ENCODE results near the gene CACNA1E. TPM values are rescaled to one million over a fixed set of nuclear protein-coding genes. Genes with fewer than 3 reads are reported as not detected.

The CACNA1E gene
- total RNA-seq, 1 donor from 2014 or later: 0.04 TPM

DNA sequence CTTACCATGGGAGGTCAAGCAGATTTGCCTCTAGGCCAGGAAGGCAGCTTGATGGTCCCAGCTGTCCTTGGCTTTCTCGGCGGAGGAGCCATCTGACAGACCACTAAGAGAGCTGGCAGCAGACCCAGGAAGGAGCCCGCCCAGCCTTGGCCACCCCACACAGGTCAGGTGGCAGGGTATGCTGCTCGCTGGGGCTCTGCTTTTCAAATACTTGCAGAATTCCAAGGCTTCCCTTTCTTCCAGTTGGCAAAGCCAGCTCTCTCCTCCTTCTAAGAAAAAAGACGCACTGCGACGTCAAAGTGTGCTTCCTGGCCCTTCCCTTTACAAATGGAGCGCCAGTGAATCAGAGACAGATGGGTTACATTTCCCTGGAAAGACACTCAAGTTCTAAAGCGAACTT, 229.4 kb downstream of the CACNA1E start:
- ATAC-seq: no peak

GRCh38 chr1:181714428-181714827, 231.1 kb downstream of the CACNA1E start:
- ATAC-seq: no peak

DNA sequence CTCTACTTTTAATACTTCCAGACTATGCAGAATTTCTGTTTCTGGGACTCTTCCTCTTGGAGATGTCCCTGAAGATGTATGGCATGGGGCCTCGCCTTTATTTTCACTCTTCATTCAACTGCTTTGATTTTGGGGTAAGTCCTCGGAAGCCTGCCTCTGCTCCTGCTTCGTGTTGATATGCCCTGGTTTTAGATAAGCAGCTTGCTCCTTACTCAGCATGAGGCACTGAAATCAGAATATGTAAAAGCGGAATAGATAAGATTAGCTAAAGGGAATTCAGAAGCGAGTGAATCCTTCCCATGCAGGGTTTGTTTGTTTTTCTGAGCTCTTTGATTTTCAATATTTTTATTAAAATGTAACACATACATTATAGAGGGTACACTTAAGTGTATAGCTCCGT, 234.7 kb downstream of the CACNA1E start:
- no peak for ATAC-seq

- ATAC-seq: no peak
These were observed 243.1 kb downstream of the CACNA1E start for GRCh38 chr1:181726320-181727012.

DNA sequence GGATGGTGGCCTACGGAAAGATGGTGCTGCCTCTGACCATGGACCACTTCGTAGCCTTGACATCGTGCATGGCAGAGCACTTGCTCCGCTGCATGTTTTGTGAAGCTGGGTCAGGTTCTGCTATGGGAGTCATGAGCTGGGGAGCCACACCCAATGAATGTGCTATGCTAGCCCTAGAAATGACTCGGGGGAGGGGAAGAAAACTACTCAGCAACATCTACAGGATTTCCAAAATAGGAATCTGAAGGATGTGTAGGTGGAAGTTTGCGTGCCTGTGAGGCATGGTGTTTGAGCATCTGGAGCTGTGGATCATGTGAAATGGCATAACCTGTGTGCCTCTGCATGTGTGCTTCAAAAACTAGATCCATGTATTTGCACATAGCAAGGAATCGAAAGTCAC, 247.3 kb downstream of the CACNA1E start:
- ATAC-seq: no peak

DNA sequence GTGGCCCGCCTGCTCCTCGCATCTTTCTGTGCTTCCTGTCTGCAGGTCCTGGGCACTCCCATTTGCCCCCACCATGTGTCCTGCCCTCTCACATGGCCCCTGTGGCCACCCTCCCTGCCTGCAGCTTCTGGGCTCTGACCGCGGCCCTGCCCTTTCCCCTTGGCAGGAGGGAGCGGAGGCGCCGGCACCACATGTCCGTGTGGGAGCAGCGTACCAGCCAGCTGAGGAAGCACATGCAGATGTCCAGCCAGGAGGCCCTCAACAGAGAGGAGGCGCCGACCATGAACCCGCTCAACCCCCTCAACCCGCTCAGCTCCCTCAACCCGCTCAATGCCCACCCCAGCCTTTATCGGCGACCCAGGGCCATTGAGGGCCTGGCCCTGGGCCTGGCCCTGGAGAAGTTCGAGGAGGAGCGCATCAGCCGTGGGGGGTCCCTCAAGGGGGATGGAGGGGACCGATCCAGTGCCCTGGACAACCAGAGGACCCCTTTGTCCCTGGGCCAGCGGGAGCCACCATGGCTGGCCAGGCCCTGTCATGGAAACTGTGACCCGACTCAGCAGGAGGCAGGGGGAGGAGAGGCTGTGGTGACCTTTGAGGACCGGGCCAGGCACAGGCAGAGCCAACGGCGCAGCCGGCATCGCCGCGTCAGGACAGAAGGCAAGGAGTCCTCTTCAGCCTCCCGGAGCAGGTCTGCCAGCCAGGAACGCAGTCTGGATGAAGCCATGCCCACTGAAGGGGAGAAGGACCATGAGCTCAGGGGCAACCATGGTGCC, 249.1 kb downstream of the CACNA1E start:
- ATAC-seq: no peak

DNA sequence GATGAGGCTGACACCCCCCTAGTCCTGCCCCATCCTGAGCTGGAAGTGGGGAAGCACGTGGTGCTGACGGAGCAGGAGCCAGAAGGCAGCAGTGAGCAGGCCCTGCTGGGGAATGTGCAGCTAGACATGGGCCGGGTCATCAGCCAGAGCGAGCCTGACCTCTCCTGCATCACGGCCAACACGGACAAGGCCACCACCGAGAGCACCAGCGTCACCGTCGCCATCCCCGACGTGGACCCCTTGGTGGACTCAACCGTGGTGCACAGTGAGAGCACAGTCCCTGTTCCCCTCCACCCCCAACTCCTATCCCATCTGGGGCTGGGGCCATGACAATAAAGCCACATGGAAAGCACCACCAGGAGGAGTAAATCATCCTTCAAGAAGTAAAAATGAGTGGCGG, 250.2 kb downstream of the CACNA1E start:
- ATAC-seq: no peak

DNA sequence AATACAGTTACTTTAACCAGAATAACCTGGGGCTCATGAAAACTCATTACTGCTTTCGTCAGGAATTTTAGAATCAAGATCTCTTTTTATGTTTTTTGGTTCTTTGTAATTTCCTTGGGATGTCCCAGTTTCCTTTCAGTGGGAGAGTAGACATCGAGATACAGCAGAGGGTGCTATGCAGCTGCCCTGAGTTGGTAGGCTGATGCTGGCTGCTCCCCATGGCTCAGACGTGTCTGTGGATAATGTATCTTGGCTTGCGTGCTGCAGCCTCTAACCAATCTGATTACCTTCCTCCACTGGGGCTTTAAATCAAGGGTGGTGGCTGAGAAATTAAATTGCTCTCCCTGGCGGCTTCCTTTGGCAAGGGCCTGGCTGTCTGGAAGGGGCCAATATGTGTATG, 253.7 kb downstream of the CACNA1E start:
- ATAC-seq: peak; percentile 70

DNA sequence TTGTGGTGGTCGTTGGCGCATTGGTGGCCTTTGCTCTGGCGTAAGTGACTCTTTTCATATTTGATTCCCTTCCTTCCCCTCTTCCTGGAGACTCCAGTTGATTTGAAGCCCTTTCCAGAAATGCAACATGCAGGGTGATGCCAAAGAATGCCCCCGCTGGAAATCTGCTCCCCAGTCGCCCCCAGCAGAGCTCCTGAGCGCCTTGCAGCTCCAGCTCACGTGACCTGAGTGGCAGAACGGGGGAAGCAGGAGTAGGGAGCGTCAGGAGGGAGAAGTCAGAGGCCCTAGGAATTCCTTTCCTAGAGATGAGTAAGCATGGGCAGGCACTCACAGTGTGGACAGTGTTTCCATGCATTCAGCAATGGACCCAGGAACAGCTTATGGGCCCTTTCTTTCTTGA, 255.9 kb downstream of the CACNA1E start:
- no peak for ATAC-seq

- ATAC-seq: no peak
These were observed 259.1 kb downstream of the CACNA1E start for GRCh38 chr1:181742426-181742825.

- peak; percentile 61 for ATAC-seq
These were observed 260.6 kb downstream of the CACNA1E start for GRCh38 chr1:181743878-181744312.

- peak; percentile 55 for ATAC-seq
These were observed 262.9 kb downstream of the CACNA1E start for GRCh38 chr1:181746224-181746623.

GRCh38 chr1:181748013-181748412, 264.7 kb downstream of the CACNA1E start:
- no peak for ATAC-seq

DNA sequence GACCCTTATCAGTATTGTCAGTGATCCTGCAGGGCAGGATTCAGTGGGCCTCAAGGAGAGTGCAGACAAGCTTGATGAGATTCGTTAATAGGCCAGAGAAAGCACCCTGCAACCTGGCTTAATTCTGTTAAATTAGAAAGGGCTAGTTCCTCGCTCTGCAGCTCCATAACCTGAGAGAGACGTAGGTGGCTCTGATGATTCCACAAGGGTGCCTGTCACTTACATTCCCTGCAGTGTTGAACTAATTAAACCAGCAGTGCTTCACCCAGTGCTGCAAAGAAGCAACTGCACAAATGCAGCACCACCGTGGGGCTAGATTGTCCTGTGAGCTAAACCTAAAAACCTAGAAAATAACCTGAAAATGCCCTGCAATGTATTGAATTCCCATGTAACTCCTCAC, 270.8 kb downstream of the CACNA1E start:
- no peak for ATAC-seq

- no peak for ATAC-seq
These were observed 276.2 kb downstream of the CACNA1E start for GRCh38 chr1:181759481-181759880.

- no peak for ATAC-seq
These were observed 280.4 kb downstream of the CACNA1E start for GRCh38 chr1:181763736-181764135.

GRCh38 chr1:181765451-181766026, 282.2 kb downstream of the CACNA1E start:
- no peak for ATAC-seq

GRCh38 chr1:181767001-181767708, 283.8 kb downstream of the CACNA1E start:
- ATAC-seq: no peak

DNA sequence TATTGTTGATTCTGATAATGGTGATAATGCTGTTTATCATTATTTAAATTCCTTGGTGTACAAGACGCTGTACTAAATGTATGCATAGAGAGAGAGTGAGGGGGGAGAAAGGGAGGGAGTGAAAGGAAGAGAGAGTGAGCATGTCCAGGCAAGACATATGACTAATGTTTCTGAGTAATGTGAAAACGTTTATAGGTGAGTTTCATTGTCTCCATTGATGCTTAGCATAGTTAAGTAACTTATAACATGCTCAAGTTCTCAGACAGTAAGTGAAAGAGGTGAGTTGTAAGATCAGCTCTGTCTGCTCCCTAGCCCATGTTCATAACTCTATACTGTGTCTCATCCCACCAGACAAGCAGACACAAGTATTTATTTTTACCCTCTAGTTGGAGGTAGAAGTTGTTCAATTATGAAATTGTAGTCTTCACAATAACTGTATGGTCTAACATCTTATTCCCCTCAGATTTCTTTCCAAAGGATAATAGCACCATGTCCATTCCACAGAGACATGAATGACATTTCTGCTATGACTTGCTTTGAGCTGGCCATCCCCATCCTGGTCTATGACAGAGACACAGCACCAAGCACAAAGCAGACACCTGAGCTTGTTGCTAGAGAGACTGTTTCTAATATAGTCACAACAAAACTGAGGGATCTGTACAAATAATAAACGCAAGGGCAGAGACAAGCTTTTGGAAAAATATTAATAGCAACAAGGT, 285.1 kb downstream of the CACNA1E start:
- peak; percentile 90 for ATAC-seq

DNA sequence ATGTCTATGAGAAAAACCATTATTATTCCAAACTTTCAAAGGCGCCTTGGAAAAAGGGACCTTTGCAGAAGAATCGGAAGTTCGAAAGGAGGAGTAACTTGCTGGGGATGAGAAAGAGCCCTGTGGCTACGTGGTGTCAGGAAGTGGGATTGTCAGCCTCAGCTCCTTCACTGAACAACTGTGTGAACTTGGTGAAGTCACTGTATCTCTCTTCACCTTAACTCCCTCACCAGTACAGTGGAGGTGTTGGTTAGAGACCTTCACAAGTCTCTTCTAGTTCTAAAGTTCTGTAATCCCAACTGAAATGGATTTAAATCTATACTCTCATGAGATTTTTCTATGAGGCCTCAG, 285.6 kb downstream of the CACNA1E start:
- peak; percentile 43 for ATAC-seq

DNA sequence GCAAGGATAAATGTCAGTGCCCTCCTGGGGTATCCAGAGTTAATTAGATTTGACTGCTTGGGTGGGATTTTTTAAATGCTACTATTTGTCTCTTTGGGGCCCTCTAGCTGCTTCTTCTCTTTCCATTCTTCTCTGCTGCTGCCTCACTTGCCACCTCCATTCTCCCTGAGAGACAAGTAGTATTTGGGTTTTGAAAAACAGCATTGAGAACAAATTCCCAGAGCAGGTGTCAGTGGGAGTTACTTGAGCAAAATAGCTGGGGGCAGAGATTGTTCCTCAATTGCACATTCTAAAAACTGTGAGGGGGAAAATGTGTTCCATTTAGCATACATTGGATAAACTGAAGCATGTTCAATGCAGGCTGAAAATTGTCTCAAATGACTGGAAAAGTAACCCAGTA, 286.5 kb downstream of the CACNA1E start:
- no peak for ATAC-seq

DNA sequence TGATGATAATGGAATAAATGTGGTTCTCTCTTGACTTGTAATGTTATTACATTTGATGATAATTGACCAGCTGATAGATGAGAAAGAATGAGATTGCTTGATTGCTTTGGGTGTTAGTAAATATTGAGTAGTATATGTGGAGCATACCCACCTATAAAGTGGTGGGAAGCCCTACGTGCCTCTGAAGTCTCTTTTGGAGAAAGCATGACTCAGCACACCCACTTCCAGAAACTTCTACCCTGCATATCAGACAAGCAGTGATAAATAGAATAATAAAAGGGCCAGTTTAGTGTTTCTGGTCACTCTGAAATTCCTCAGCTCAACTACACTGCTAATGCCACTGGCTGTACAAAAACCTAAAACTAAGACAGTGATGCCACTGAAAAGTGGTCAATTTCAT, 289.4 kb downstream of the CACNA1E start:
- no peak for ATAC-seq

GRCh38 chr1:181776044-181776443, 292.7 kb downstream of the CACNA1E start:
- no peak for ATAC-seq

All from esophagus mucosa (tissue), 1 donor.